HG03378 (cell line): Measurements from ENCODE around the gene LHFPL6.

Experiments
- ATAC-seq: cut with Tn5 transposase; IDR thresholded peaks from one replicate; pipeline ENCODE4 v1.9.1; 2021; ENCODE audit warnings: mild to moderate bottlenecking, moderate library complexity; ENCODE audit not compliant: unreplicated experiment

LHFPL6 gene

GRCh38 chr13:39557285-39557955 lies 45.6 kb downstream of the LHFPL6 start:
- ATAC-seq = no peak

GRCh38 chr13:39556866-39557265 lies 46.1 kb downstream of the LHFPL6 start:
- ATAC-seq = no peak

DNA sequence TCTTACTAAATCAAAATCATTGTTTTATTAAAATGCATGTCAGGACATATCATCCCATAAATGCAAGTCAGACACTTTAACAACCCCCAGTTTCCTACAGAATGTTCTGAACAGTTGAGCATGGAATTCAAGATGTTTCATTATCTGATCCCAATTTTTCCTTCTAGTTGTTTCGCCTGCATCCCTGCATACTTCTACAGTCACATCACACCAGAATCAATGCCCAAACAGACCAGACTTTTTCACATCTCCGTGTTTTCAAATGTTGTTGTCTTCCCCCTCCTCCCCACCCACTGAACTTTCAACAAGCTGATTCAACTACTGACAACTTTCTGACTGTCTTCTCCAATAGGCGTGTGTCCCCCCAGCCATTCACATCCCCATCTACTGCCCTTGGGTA lies 48.6 kb downstream of the LHFPL6 start:
- ATAC-seq = no peak

DNA sequence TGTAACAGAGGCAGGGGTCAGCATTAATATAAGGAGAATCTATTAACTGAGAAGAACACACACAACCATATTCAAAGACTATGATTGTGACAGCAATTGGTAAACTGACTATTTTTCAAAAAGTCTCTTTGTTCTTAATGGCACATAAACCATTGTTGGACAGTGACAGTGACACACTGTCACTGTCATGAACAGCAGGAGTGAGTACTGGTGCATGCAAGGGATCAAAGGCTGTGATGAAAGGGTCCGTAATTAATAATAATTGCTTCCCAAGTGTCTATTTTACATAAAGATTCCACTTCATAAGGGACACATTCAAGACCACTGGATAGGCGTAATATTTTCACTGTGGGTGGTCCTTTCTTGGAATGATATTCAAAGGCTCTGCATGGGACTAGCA lies 50.7 kb downstream of the LHFPL6 start:
- ATAC-seq = no peak

DNA sequence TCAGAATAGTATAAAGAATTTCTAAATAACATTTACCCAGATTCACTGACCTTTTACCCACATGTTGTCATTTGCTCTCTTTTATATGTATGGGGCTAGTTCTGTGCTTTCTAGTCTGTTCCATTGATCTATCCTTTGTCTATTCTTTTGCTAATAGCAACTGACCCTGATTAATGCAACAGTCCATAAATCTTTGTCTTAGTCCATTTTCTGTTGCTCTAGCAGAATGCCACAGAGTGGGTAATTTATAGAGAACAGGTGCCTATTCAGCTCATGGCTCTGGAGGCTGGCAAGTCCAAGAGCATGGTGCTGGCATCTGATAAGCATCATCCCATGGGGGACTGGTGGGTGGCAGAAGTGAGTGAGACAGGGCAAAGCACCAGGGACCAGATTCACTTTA lies 52.1 kb downstream of the LHFPL6 start:
- ATAC-seq = no peak

GRCh38 chr13:39547108-39547507 lies 55.9 kb downstream of the LHFPL6 start:
- no peak for ATAC-seq

DNA sequence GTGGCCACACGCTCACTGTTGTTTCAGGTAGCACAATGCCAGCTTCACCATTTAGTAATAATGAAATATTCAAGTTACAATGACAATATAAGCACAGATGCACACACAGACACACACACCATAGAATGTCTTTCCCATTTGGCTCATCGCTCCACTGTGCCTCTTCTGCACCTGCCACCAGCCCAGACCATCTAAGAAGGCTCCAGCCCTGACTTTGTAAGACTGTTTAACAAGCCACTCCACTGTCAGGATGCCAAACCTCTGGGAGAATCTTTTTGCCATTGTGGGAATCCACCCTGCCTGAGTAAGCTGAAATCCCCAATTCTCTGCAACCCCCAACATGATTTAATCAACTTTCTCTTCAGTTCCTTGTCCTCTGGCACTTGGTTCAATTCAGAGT lies 60.6 kb downstream of the LHFPL6 start:
- ATAC-seq = no peak

- ATAC-seq = no peak
Measured at GRCh38 chr13:39540929-39541605, 61.9 kb downstream of the LHFPL6 start.

- ATAC-seq = no peak
Measured at GRCh38 chr13:39538816-39539790, 63.9 kb downstream of the LHFPL6 start.

- no peak for ATAC-seq
Measured at GRCh38 chr13:39536906-39537305, 66.1 kb downstream of the LHFPL6 start.

DNA sequence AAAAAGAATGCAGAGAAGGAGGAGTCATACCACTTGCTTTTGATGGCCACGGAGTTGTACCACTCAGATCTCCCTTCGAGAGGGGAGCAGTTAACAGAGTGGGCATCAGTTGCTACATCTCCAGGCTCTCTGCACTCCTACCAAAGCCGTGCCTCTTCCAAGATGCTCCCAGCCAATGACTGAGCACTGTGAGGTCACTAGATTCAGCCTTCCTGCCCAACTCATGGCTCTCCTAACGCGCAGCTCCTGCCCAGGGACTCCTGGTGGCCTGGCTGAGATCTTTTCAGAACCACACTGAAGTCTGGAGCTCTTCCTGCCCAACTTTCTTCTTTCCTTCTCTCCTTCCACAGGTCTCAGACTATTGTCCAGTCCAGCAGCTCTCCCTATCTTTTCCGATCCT lies 66.7 kb downstream of the LHFPL6 start:
- no peak for ATAC-seq

DNA sequence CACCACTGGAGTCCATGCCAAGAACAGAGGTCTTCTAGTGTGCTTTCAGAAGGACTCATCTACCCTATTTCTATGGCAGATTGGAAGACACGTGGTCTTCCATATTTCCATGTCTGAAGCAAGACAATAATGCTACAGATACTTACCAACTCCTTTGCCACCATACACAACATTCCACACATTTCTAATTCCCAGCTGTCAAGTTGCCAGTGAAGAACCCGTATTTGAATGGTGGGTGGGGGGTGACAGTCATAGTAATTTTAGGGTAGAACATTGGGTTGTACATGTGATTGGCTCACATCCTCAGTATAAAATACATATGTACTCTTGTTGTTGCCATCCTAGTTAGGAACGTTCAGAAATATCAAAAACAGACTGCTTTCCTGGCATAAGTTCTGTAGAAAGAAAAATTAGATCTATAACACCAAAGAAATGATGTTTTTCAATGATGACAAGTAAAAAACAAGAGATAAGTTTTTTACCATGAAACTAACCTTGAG lies 69.3 kb downstream of the LHFPL6 start:
- no peak for ATAC-seq

GRCh38 chr13:39531646-39532045 lies 71.3 kb downstream of the LHFPL6 start:
- ATAC-seq = no peak

- no peak for ATAC-seq
Measured at GRCh38 chr13:39530916-39531315, 72.1 kb downstream of the LHFPL6 start.

DNA sequence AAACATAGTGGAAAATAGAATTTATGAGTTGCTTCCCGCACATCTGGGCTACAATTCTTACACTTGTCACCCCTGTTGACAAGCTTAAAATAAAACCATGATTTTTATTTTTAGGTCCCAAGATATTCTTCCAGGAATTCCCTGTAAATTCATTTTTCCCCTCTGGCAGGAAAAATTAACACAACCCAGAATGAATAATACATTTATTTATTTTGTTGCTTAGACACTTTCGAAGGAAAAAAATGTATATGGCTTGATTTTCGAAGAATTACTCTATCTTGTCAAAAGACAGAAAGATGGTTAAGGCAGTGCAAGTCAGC lies 74.4 kb downstream of the LHFPL6 start:
- ATAC-seq = no peak

DNA sequence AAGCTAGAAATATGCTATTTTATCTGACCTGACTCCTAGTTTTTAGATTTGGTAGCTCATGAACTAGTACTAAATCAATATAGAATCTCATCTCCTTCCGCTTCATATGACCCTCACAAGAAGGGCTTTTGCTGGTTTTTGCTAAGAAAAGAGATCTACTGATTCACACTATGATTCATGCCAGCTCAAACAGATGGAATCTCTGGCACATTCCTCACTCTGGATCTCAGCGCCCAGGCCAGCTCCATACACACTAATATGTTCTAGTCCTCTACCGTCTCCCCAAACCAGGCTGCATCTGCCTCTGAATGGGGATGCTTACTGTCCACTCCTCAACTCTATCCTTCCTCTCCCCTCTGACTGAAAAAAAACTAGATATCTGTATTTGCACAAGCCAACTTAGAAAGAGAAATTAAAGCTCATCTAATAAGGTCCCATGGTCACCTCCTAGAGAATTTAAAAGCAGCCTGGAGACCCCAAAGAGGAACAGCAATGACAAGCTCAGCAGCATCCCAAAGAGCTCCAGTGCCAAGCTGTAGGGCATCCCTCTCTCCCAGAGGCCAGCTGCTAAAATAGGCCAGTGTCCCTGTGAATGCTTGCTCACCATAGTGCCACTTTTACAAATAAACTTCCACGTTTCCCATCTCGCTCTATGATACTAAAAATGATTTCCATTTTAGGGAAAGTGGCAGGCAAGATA lies 74.9 kb downstream of the LHFPL6 start:
- no peak for ATAC-seq

DNA sequence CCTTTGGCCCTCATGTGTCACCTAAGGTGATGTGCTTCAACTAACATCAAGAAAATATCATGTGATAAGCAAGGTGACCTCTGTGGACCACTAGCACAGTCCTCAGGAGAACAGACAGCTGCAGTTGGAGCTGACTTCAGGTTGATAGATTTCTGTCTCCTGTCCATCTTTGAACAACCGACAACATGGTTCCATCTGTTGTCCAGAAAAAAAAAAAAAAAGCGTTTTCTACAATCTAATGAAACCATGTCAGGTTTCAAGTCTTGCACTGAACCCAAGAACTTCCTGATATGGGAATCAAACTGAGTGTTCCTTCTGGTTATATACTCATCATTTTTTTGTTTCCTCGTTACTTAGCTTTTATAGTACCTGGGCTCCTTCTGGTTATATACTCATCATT lies 75.7 kb downstream of the LHFPL6 start:
- ATAC-seq = no peak

DNA sequence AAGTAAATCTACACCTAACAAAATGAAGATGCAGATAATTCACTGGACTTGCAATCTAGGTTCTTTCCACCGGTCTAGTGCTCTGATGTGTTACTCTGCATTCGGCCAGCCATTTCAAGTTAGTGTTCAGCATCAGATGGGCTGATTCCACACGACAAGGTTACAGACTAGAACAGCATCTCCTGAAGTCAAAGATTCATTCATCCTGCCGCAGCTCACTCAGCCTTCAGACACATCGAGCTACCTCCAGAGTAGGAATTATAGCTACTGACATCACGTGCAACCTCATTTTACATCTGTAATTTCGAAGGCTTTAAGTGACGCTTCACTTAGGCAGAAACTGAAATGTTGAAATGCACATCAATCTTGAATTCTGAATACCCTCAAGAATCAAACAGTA lies 76.5 kb downstream of the LHFPL6 start:
- ATAC-seq = no peak

DNA sequence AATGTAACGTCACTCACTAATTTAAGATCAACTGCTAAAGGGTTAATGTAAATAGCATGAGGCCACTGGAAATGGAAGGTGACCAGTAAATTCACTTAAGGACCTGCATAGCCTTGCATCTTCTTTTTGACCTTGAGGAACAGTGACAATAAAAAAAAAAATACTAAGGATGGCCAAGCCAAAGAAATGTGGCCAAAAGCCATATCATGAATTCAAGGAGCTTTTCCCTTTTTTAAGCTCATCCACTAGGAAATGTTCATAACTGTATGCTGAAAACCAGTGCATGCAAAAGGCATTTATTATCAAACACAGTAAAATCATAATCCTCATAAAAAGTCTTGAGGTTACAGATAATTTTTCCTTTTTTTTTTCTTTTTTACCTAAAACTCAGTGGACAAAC lies 77.5 kb downstream of the LHFPL6 start:
- ATAC-seq = no peak

DNA sequence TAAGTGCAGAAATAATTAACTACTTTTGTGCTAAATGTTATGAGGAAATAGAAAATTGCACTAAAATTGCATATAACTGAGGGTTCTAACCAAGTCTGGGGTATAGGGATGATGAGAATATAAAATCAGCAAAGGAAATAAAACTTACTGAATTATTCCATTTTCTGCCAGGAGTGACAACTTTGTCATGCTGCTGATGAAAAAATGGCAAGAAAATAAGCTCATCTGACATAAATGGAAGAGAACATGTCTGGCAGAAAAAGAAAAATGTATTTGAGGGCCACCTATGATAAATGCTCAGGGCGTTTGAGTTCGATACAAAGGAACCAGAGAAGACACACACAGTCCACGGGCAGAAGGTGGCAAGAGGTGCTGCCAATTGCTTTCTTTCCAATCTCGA lies 78.2 kb downstream of the LHFPL6 start:
- no peak for ATAC-seq

DNA sequence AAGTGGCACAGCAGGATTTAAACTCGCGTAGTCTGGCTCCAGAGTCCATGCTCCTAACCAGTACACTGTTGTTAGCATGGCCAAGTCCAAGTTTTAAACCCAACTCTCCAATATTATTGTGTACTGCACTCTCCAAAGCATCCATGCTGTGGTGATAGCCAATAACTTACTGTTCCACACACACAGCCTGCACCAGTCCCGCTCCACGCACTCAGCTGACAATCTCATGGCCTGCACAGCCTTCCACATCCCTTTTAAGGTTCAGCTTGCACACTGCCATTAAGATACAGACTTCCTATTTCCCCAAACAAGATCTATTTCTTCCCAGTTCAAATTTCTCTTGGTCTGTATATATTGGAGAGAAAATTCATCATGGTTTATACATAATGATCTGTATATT lies 80.7 kb downstream of the LHFPL6 start:
- ATAC-seq = no peak
